22Rv1 (cell line): ENCODE results near the gene CADM1.

Experiments used
- CTCF ChIP-seq: fragments of 450-650 bp; IDR thresholded peaks from 2 replicates; pipeline ENCODE4 v1.5.1; 2017; ENCODE audit warnings: mild to moderate bottlenecking
- ZFX ChIP-seq: fragments of 450-650 bp; IDR thresholded peaks from 2 replicates; pipeline ENCODE4 v1.6.1; 2017; ENCODE audit warnings: antibody characterized with exemption, borderline replicate concordance

- TF ChIP-seq CTCF (no peak), ZFX (no peak)
These were observed 181.5 kb downstream of the CADM1 start for GRCh38 chr11:115322553-115323203.
